Amniotic stem cell (primary cell): ENCODE data around the gene MR1.

Experiments
- DNase-seq: peaks from one replicate; lab custom pipeline; 2025; lab: John Stamatoyannopoulos, UW

Gene MR1

GRCh38 chr1:181091309-181092040 lies 57.7 kb downstream of the MR1 start:
- no peak for DNase-seq

- DNase-seq = no peak
Observed at GRCh38 chr1:181092056-181092455, 58.3 kb downstream of the MR1 start.

GRCh38 chr1:181092883-181093458 lies 59.2 kb downstream of the MR1 start:
- no peak for DNase-seq

GRCh38 chr1:181094416-181095212 lies 60.8 kb downstream of the MR1 start:
- DNase-seq = peak; percentile 63

GRCh38 chr1:181095260-181095659 lies 61.5 kb downstream of the MR1 start:
- no peak for DNase-seq

GRCh38 chr1:181095763-181096184 lies 62.0 kb downstream of the MR1 start:
- DNase-seq = no peak

- DNase-seq = no peak
Observed at GRCh38 chr1:181097242-181097641, 63.5 kb downstream of the MR1 start.

GRCh38 chr1:181099152-181100014 lies 65.6 kb downstream of the MR1 start:
- DNase-seq = peak; percentile 38

- no peak for DNase-seq
Observed at GRCh38 chr1:181100015-181100905, 66.5 kb downstream of the MR1 start.

GRCh38 chr1:181100934-181101333 lies 67.2 kb downstream of the MR1 start:
- no peak for DNase-seq

- DNase-seq = no peak
Observed at GRCh38 chr1:181101581-181102226, 67.9 kb downstream of the MR1 start.

- DNase-seq = no peak
Observed at GRCh38 chr1:181102841-181103240, 69.1 kb downstream of the MR1 start.

GRCh38 chr1:181103399-181103798 lies 69.6 kb downstream of the MR1 start:
- DNase-seq = no peak

- DNase-seq = no peak
Observed at GRCh38 chr1:181104042-181104789, 70.4 kb downstream of the MR1 start.

- no peak for DNase-seq
Observed at GRCh38 chr1:181104790-181105133, 71.0 kb downstream of the MR1 start.

GRCh38 chr1:181105134-181106021 lies 71.6 kb downstream of the MR1 start:
- peak; percentile 68 for DNase-seq

- no peak for DNase-seq
Observed at GRCh38 chr1:181106022-181106312, 72.2 kb downstream of the MR1 start.

- no peak for DNase-seq
Observed at GRCh38 chr1:181106479-181106878, 72.7 kb downstream of the MR1 start.

GRCh38 chr1:181107711-181108110 lies 73.9 kb downstream of the MR1 start:
- no peak for DNase-seq
